ENCODE results near the gene TCOF1.

TCOF1 gene

GRCh38 chr5:150311015-150311692, 46.3 kb upstream of the TCOF1 start:
- Histone ChIP-seq H4K91ac (ENCODE audit: low read length) (no peak overlapping the region), H2AK5ac (ENCODE audit: low read length, severe bottlenecking) (peak overlapping the region; percentile 58), H4K8ac (ENCODE audit: low read length) (no peak overlapping the region), H3K27me3 (ENCODE audit: control insufficient read depth in 1 of 2, insufficient read depth in 1 of 2, low read length in 2 of 2) (no peaks in the 10 kb centered on the region), H3K23ac (ENCODE audit: low read length in 2 of 2) (no peak overlapping the region), H3K4me1 (ENCODE audit: control insufficient read depth, insufficient read depth, low read depth, low read length) (peaks cover 13% of the 10 kb centered on the region), H3K27ac (ENCODE audit: low read length, poor library complexity, severe bottlenecking) (peak overlapping the region; percentile 0), H2BK15ac (ENCODE audit: low read depth, poor library complexity, severe bottlenecking) (no peak overlapping the region), H3K4me2 (ENCODE audit: low read length, poor library complexity, severe bottlenecking) (no peak overlapping the region), H2AFZ (ENCODE audit: low read depth, low read length) (no peak overlapping the region), H3K9ac (ENCODE audit: low read length) (no peak overlapping the region), H3K9me3 (ENCODE audit: control insufficient read depth, low read length) (no peaks in the 10 kb centered on the region), H3K4me3 (ENCODE audit: insufficient read depth in 1 of 2, low read depth in 1 of 2, low read length in 2 of 2) (no peak overlapping the region), H3K4ac (ENCODE audit: low read depth in 1 of 2, low read length in 2 of 2) (no peak overlapping the region), H3K79me1 (replicated peaks; ENCODE audit: low read length, poor library complexity, severe bottlenecking) (no peaks in the 10 kb centered on the region), H2BK5ac (ENCODE audit: low read depth, low read length, poor library complexity, severe bottlenecking) (no peak overlapping the region), H2BK12ac (ENCODE audit: low read length in 2 of 2) (no peak overlapping the region), H3K36me3 (ENCODE audit: control insufficient read depth in 1 of 2, insufficient read depth in 2 of 2, low read depth in 1 of 2, low read length in 2 of 2) (no peaks in the 10 kb centered on the region), H2BK120ac (ENCODE audit: low read depth, low read length) (no peak overlapping the region), H3K14ac (ENCODE audit: low read length in 2 of 2) (no peak overlapping the region), H3K18ac (ENCODE audit: low read depth in 1 of 2, low read length in 2 of 2) (no peak overlapping the region)
- 74% methylated on average over 7 of the region's 7 CpGs for WGBS
- DNase-seq = no peak

- Histone ChIP-seq H2BK5ac (ENCODE audit: low read depth, low read length, poor library complexity, severe bottlenecking) (no peak overlapping the region), H3K14ac (ENCODE audit: low read length in 2 of 2) (no peak overlapping the region), H3K27ac (ENCODE audit: low read length, poor library complexity, severe bottlenecking) (no peak overlapping the region), H4K91ac (ENCODE audit: low read length) (no peak overlapping the region), H3K4me1 (ENCODE audit: control insufficient read depth, insufficient read depth, low read depth, low read length) (peaks cover 22% of the 10 kb centered on the region), H2BK15ac (ENCODE audit: low read depth, poor library complexity, severe bottlenecking) (no peak overlapping the region), H2BK120ac (ENCODE audit: low read depth, low read length) (no peak overlapping the region), H3K36me3 (ENCODE audit: control insufficient read depth in 1 of 2, insufficient read depth in 2 of 2, low read depth in 1 of 2, low read length in 2 of 2) (no peaks in the 10 kb centered on the region), H2BK12ac (ENCODE audit: low read length in 2 of 2) (peak overlapping the region; percentile 15 to 18), H3K4ac (ENCODE audit: low read depth in 1 of 2, low read length in 2 of 2) (no peak overlapping the region), H2AK5ac (ENCODE audit: low read length, severe bottlenecking) (peak overlapping the region; percentile 92), H3K23ac (ENCODE audit: low read length in 2 of 2) (no peak overlapping the region), H3K9me3 (ENCODE audit: control insufficient read depth, low read length) (no peaks in the 10 kb centered on the region), H3K79me1 (replicated peaks; ENCODE audit: low read length, poor library complexity, severe bottlenecking) (no peaks in the 10 kb centered on the region), H3K4me2 (ENCODE audit: low read length, poor library complexity, severe bottlenecking) (no peak overlapping the region), H3K27me3 (ENCODE audit: control insufficient read depth in 1 of 2, insufficient read depth in 1 of 2, low read length in 2 of 2) (no peaks in the 10 kb centered on the region), H2AFZ (ENCODE audit: low read depth, low read length) (no peak overlapping the region), H3K4me3 (ENCODE audit: insufficient read depth in 1 of 2, low read depth in 1 of 2, low read length in 2 of 2) (no peak overlapping the region), H4K8ac (ENCODE audit: low read length) (no peak overlapping the region), H3K18ac (ENCODE audit: low read depth in 1 of 2, low read length in 2 of 2) (peak overlapping the region in 1 of 2 experiments; percentile 11), H3K9ac (ENCODE audit: low read length) (no peak overlapping the region)
- DNase-seq = no peak
- 58% methylated on average over 5 of the region's 6 CpGs for WGBS
Measured at GRCh38 chr5:150312518-150312917, 45.0 kb upstream of the TCOF1 start.

DNA sequence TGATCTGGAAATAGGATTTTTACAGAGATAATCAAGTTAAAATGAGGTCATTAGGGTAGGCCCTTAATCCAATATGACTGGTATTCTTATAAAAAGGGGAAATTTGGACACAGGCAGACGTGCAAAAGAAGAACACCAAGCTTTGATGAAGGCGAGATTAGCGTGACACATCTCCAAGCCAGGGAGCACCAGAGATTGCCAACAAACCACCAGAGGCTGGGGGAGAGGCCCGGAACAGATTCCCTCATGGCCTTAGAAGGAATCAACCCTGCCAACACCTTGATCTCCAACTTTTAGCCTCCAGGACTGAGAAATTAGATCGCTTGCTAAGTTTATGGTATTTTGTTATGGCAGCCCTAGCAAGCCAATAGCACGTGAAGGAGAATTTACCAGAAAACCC, 44.0 kb upstream of the TCOF1 start:
- Histone ChIP-seq H3K4ac (ENCODE audit: low read depth in 1 of 2, low read length in 2 of 2) (no peak overlapping the region), H4K91ac (ENCODE audit: low read length) (no peak overlapping the region), H3K23ac (ENCODE audit: low read length in 2 of 2) (no peak overlapping the region), H3K14ac (ENCODE audit: low read length in 2 of 2) (no peak overlapping the region), H4K8ac (ENCODE audit: low read length) (no peak overlapping the region), H3K36me3 (ENCODE audit: control insufficient read depth in 1 of 2, insufficient read depth in 2 of 2, low read depth in 1 of 2, low read length in 2 of 2) (no peaks in the 10 kb centered on the region), H3K27me3 (ENCODE audit: control insufficient read depth in 1 of 2, insufficient read depth in 1 of 2, low read length in 2 of 2) (no peaks in the 10 kb centered on the region), H3K18ac (ENCODE audit: low read depth in 1 of 2, low read length in 2 of 2) (no peak overlapping the region), H3K4me3 (ENCODE audit: insufficient read depth in 1 of 2, low read depth in 1 of 2, low read length in 2 of 2) (no peak overlapping the region), H3K4me2 (ENCODE audit: low read length, poor library complexity, severe bottlenecking) (no peak overlapping the region), H3K27ac (ENCODE audit: low read length, poor library complexity, severe bottlenecking) (peak overlapping the region; percentile 10), H2AFZ (ENCODE audit: low read depth, low read length) (no peak overlapping the region), H2BK15ac (ENCODE audit: low read depth, poor library complexity, severe bottlenecking) (no peak overlapping the region), H2AK5ac (ENCODE audit: low read length, severe bottlenecking) (peak overlapping the region; percentile 5), H2BK120ac (ENCODE audit: low read depth, low read length) (no peak overlapping the region), H3K79me1 (replicated peaks; ENCODE audit: low read length, poor library complexity, severe bottlenecking) (no peaks in the 10 kb centered on the region), H3K9ac (ENCODE audit: low read length) (no peak overlapping the region), H3K4me1 (ENCODE audit: control insufficient read depth, insufficient read depth, low read depth, low read length) (peaks cover 25% of the 10 kb centered on the region), H2BK5ac (ENCODE audit: low read depth, low read length, poor library complexity, severe bottlenecking) (no peak overlapping the region), H2BK12ac (ENCODE audit: low read length in 2 of 2) (no peak overlapping the region), H3K9me3 (ENCODE audit: control insufficient read depth, low read length) (no peaks in the 10 kb centered on the region)
- WGBS = 99% methylated on average over 6 of the region's 6 CpGs
- no peak for DNase-seq

- H3K9ac ChIP-seq (ENCODE audit: low read length) = no peak overlapping the region
- no peak overlapping the region for H3K14ac ChIP-seq (ENCODE audit: low read length in 2 of 2)
- peaks cover 30% of the 10 kb centered on the region for H3K4me1 ChIP-seq (ENCODE audit: control insufficient read depth, insufficient read depth, low read depth, low read length)
- H2BK12ac ChIP-seq (ENCODE audit: low read length in 2 of 2) = peak overlapping the region; percentile 73 to 87
- no peak for DNase-seq
- H3K23ac ChIP-seq (ENCODE audit: low read length in 2 of 2) = no peak overlapping the region
- peak overlapping the region; percentile 46 for H2BK5ac ChIP-seq (ENCODE audit: low read depth, low read length, poor library complexity, severe bottlenecking)
- H4K91ac ChIP-seq (ENCODE audit: low read length) = no peak overlapping the region
- peak overlapping the region; percentile 3 for H3K27ac ChIP-seq (ENCODE audit: low read length, poor library complexity, severe bottlenecking)
- H2AFZ ChIP-seq (ENCODE audit: low read depth, low read length) = no peak overlapping the region
- H3K4ac ChIP-seq (ENCODE audit: low read depth in 1 of 2, low read length in 2 of 2) = no peak overlapping the region
- no peaks in the 10 kb centered on the region for H3K27me3 ChIP-seq (ENCODE audit: control insufficient read depth in 1 of 2, insufficient read depth in 1 of 2, low read length in 2 of 2)
- peak overlapping the region; percentile 97 for H2AK5ac ChIP-seq (ENCODE audit: low read length, severe bottlenecking)
- H3K36me3 ChIP-seq (ENCODE audit: control insufficient read depth in 1 of 2, insufficient read depth in 2 of 2, low read depth in 1 of 2, low read length in 2 of 2) = no peaks in the 10 kb centered on the region
- H3K18ac ChIP-seq (ENCODE audit: low read depth in 1 of 2, low read length in 2 of 2) = no peak overlapping the region
- no peak overlapping the region for H3K4me2 ChIP-seq (ENCODE audit: low read length, poor library complexity, severe bottlenecking)
- no peaks in the 10 kb centered on the region for H3K9me3 ChIP-seq (ENCODE audit: control insufficient read depth, low read length)
- 51% methylated on average over 6 of the region's 6 CpGs for WGBS
- H4K8ac ChIP-seq (ENCODE audit: low read length) = no peak overlapping the region
- H3K4me3 ChIP-seq (ENCODE audit: insufficient read depth in 1 of 2, low read depth in 1 of 2, low read length in 2 of 2) = no peak overlapping the region
- no peak overlapping the region for H2BK15ac ChIP-seq (ENCODE audit: low read depth, poor library complexity, severe bottlenecking)
- H3K79me1 ChIP-seq (replicated peaks; ENCODE audit: low read length, poor library complexity, severe bottlenecking) = no peaks in the 10 kb centered on the region
- no peak overlapping the region for H2BK120ac ChIP-seq (ENCODE audit: low read depth, low read length)
Measured at GRCh38 chr5:150313921-150314716, 43.4 kb upstream of the TCOF1 start.

Data from mesenchymal stem cell (in vitro differentiated cells and primary cell).